Adrenal gland (tissue), 5 donors: ENCODE results near the gene BAHCC1.

ENCODE experiments used
- POLR2A ChIP-seq, 2 donors: fragments of 450-650 bp; IDR thresholded peaks; one replicate each; pipeline ENCODE4 v1.6.1; 2017; ENCODE audit warnings: antibody characterized with exemption in 2 of 2, mild to moderate bottlenecking in 2 of 2, moderate library complexity in 1 of 2
- TF ChIP-seq, protein P1 (sequence below), 6 experiments: fragments of 450-650 bp in 4 of 6; fragments of 200-600 bp in 2 of 6; sonication (generic) in 1 of 6; IDR thresholded peaks; 1 replicate in 5 of 6; 2 replicates in 1 of 6; pipeline versions ENCODE4 v1.5.1 to v1.8.0; 2016 to 2021; ENCODE audit warnings: antibody characterized with exemption in 6 of 6, mild to moderate bottlenecking in 2 of 6, moderate library complexity in 1 of 6
- donor health status: DM: no; HTN: no; CAD: no.

DNA sequence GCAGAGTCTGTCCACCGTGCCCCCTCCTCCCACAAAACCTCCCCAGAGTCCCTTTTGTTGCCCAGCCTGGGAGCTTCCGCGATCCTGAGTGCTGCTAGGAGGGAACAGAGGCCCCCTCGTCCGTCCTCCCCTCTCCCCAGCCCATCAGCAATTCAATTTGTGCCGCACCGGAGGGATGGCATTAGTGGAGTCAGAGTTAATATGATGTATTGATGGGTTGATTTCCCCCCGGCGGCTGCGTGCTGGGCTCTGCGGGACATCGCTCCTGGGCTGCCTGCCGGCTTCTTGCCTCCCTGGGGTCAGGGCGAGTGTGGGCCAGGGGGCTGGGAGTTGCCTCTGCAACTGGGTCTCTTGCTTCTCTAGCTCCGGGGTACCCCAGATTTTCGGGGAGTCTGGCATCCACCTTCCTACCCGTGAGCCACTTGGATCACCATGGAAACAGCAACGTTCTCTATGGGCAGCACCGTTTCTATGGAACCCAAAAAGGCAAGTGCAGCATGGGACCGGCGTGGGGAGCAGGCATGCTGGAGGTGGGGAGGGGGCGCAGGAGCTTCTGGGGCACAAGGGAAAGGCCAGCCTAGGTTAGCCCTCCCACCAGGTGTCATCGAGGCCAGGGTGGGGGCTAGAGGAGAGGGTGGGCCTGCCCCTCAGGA, 42.9 kb downstream of the BAHCC1 start:
- TF ChIP-seq, protein P1, sequence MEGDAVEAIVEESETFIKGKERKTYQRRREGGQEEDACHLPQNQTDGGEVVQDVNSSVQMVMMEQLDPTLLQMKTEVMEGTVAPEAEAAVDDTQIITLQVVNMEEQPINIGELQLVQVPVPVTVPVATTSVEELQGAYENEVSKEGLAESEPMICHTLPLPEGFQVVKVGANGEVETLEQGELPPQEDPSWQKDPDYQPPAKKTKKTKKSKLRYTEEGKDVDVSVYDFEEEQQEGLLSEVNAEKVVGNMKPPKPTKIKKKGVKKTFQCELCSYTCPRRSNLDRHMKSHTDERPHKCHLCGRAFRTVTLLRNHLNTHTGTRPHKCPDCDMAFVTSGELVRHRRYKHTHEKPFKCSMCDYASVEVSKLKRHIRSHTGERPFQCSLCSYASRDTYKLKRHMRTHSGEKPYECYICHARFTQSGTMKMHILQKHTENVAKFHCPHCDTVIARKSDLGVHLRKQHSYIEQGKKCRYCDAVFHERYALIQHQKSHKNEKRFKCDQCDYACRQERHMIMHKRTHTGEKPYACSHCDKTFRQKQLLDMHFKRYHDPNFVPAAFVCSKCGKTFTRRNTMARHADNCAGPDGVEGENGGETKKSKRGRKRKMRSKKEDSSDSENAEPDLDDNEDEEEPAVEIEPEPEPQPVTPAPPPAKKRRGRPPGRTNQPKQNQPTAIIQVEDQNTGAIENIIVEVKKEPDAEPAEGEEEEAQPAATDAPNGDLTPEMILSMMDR (IDR thresholded peaks at IDR 0.05): no peak
- TF ChIP-seq POLR2A (IDR thresholded peaks at IDR 0.05): no peak
